ENCODE measurements around the gene CA10.

The CA10 gene

DNA sequence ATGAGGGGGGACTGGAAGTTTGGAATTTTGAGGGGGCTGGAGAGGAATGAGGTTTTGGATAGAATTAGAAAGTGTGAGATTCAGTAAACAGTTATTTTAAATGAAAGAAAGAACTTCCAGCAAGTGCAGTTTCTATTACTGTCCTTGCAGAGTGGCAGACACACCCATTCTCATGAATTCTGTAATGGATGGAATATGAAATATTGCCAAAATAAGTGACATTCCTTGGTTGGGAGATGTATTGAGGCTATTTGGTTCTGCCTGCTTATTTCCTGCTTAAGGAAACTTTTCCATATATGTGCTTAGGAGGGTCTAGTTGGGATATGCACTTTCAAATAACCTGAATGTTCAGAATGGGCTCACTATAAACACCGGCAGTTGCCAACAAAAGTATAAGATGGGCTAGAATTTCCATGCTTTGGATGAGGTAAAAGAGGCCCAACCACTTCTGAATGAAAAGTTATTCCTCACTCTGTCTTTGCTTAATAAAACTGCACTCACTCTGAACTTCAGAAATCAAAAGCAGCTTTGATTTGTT is 434.4 kb downstream of the CA10 start:
- DNase-seq (ENCODE audit: low read depth), result no peak

DNA sequence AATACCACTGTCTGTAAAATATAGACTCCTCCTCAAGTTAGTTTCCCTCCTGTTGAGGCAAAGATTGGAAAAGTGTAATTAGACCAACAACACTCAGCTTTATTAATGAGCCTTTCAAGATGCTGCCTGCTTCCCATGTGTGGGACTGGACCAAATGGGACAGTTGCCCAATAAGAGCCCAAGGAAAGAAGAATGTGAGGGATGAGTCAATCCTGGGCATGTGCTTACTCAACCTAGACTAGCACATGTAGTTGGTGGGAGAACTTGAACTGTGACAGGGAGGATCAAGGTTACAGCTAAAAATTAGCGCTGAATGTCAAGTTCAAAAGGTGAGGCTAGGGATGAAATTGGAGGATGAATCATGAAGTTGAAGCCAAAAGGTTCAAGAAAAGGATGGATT is 435.5 kb downstream of the CA10 start:
- DNase-seq (ENCODE audit: low read depth), result no peak

DNA sequence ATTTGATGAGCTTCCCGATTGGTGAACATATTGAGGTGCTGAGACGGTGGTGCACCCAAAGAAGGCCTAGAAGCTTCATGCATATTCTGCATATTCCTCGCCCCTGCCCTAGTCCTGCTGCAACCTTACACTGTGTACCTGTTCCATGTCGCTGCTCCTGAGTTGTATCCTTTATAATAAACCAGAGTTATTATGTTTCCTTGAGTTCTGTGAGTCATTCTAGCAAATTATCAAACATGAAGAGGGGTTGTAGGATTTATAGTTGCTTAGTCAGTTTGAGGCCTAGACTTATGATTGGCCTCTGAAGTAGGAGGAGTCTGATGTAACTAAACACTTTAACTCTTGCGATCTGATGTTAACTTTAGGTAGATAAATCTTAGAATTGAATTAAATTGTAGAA is 436.8 kb downstream of the CA10 start:
- no peak for DNase-seq (ENCODE audit: low read depth)

DNA sequence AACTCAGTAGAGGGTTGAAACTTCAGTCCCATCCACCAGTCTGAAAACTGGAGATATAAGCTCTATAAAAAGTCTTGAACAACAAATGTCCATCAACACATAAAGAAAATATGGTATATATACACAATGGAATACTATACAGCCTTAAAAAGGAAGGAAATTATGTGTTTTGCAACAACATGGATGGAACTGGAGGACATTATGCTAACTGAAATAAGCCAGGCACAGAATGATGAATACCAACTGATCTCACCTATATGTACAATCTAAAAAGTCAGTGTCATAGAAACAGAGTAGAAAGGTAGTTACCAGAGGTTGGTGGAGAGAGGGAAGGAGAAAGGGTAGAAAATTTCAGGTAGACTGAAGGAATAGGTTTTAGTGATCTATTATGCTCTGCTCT is 438.1 kb downstream of the CA10 start:
- DNase-seq (ENCODE audit: low read depth), result no peak

DNA sequence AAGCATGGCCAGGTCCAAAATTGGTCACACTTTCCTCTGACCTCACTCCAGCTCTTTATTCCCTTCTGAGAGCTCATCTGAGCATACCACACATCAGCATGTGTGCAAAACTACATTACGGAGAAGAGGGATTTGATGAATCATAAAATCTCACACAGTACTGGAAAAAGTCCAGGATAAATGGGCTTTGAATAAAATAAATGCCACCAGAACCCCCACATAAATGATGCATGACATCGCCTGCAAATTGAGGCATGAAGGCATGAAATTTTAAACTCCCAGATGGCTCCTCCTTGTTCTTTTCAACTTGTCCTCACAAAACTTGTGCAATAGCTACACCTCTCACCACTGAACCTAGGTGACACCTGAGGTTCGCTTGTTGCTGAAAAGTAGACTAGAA is 439.5 kb downstream of the CA10 start:
- no peak for DNase-seq (ENCODE audit: low read depth)

DNA sequence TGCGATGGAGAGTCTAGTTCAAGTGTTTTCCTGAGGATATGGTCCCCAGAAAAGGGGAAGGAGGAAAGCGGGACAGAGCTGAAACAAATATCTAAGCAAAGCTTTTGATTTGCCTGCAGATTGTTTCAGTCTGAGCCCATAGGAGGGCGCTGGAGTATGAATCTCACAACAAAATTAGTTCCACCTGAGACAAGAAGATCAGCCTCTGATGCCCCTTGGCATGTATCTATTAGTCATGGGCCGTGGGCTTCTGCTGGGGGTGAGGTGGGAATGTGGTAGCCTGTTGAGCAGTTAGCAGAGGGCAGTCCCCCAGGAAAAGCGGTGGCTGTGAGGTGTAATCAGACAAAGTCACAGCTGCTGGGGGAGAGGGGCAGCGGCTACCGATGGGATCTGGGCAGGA is 446.9 kb downstream of the CA10 start:
- no peak for DNase-seq (ENCODE audit: low read depth)

DNA sequence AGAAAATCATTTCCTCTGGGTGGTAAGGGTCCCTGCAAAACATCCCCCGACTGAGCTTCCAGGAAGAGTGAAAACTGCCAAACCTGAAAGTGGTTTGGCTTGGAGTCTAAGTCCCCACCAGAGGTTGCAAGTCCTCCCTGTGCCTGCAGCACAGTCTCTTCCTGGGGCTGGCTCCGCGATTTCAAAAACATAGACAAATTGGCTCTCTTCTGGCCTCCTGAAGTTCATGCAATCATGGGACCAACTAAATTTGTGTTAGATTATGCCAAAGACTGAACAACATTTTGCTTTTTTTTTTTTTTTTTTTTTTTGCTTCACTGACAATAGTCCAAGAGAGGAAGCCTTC is 447.9 kb downstream of the CA10 start:
- no peak for DNase-seq (ENCODE audit: low read depth)

DNA sequence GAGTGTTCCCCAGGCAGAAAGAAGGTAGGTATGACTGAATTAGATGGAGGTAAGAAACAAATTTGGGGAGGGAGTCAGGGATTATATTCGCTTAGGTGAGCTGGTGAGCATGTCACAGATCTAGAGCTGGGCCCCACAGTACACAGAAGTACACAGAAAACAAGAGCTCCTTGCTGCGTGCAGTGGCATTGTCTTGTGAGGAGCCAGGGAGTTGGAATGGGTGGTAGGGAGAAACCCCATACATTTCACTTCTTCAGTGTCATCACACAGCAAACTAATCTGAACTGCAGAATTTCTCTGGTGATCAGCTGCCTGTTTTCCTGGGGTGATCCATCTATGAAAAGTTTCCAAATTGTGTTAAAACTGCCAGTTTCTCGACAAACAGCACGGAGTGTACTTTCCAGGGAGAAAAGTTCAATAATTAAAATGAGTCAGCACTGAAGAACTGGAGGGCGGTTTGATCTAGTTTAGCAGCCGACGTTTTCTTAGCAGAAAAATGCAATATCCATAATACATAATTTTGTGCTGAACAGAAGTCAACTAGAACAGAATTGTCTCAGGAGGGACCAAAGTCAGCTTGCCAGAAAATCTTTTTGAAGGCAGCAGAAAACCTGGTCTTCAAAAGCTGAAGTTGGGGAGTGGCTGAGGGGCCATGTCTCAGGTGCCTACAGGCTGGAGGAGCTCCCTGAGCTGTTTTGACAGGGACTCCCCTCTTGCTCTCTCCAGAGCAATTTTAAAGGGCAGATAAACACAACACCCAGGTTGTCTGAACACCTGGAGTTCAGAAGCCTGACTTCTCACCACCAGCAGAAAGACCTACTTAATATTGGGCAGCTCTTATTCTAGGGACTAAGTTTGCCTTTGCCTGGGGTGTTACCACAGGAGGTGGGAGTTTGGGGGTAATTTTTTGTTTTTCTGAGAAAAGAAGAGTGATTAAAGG is 448.6 kb downstream of the CA10 start:
- DNase-seq (ENCODE audit: low read depth), result no peak

DNA sequence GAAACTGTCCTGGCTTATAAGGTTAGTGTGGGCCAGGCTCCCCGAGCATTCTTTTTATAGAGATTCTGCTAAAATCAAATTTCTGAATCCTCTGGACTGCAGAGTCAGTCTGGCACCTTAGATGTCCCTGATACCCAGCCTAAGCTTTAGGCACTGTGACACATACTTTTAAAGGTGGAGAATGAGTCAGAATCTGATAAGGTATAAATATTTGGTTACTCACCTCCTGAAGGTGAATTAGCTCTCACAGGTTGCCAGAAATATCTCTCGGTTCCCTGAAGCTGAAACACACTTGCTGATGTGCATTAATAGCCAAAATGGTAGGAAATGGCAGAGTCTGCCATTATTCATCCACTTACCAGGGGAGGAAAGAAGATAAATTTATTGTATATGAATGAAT is 451.3 kb downstream of the CA10 start:
- no peak for DNase-seq (ENCODE audit: low read depth)

DNA sequence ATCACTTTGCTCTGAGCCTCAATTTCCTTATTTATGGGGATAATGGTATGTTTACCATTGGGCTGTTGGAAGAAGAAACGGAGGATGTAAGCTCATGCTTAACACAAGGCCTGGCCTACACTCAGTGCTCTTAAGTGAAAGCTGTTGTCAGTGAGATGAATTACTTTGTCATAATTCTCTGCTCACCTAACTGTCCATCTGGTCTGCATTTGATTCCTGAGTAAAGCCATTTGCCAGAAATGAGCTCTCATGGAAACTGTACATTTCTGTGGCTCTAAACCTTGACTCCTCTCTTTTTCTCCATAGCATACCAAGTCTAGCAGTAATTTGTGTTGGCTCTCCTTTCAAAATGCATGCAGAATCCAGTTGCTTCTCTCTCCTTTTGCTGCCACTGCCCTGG is 452.4 kb downstream of the CA10 start:
- no peak for DNase-seq (ENCODE audit: low read depth)

DNA sequence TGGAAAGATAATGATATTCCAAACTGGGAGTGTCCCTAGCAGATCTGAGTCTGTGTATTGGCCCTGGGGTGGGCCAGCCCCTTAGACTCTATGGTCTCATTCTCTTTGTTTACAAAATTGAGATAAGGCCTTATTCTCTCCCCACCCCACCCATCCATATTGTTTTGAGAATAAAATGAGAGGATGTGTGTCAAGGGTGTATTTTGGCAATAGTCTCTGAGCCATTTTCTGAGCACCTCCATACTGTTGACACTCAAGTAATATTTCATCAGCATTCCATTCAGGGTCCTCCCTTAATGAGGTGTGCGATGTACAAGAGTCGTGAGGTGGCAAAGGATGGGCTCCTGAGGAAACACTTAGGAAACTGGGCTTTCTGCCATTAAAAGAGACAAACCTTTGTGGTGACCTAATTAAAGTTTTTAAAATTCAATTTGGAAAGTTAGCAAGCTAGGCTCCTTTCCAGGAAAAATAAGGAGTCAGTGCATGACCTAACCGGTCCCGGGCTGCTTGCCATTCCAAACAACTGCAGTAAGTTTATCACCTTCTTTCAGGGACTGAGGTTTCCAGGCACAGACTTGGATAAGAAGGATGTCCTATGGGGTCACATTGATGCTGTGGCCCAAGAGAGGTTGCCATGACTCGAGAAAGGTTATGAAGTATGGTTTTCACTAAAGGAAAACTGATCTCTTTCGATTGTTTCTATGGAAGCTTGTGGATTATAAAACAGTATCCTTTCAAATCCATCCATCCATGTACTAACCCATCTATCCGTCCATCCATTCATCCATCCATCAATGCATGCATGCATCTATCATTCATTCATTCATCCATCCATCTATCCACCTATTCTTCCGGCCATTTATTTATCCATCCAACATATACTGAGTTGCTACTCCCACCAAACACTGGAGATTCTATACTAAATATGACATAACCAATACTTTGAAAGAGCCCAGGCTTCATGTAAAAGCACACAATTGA is 454.9 kb downstream of the CA10 start:
- DNase-seq (ENCODE audit: low read depth), result no peak

GRCh38 chr17:51702963-51703360 is 455.6 kb downstream of the CA10 start:
- no peak for DNase-seq (ENCODE audit: low read depth)

DNA sequence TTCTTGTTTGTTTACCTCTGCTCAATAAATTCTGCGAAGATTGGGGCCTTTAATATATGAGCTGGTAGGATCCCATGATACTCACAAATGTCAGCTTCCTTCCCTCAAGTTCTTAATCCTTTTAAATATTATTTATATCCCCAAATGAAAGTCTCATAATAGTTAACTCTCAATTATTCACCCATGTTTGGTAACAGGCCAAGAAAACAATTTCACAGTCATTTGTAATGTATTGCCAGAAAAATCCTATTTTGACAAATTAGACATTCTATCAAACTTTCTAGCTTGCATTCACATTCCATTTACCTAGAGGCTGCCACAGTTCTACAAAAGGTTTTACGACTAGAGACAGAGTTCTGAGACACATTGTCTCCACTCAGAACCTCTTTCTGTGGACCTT is 457.0 kb downstream of the CA10 start:
- no peak for DNase-seq (ENCODE audit: low read depth)

GRCh38 chr17:51700011-51700760 is 458.3 kb downstream of the CA10 start:
- no peak for DNase-seq (ENCODE audit: low read depth)

GRCh38 chr17:51699303-51699702 is 459.2 kb downstream of the CA10 start:
- no peak for DNase-seq (ENCODE audit: low read depth)

- DNase-seq (ENCODE audit: low read depth), result no peak
These were observed 465.6 kb downstream of the CA10 start for GRCh38 chr17:51692917-51693316.

DNA sequence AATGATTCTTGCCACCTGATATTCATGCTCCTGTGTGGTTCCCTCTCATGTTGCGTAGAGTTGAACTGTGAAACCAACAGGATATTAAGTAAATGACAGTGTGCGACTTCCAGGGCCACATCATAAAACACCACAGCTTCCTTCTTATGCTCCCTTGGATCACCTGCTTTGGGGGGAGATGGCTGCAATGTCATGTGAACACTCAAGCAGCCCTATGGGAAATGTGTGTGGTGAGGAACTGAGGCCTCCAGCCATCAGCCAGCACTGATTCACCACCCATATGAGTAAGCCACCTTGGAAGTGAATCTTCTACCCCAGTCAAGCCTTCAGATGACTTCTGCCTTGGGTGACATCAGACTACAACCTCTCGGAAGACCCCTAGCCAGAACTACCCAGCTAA is 470.6 kb downstream of the CA10 start:
- DNase-seq (ENCODE audit: low read depth), result no peak

DNA sequence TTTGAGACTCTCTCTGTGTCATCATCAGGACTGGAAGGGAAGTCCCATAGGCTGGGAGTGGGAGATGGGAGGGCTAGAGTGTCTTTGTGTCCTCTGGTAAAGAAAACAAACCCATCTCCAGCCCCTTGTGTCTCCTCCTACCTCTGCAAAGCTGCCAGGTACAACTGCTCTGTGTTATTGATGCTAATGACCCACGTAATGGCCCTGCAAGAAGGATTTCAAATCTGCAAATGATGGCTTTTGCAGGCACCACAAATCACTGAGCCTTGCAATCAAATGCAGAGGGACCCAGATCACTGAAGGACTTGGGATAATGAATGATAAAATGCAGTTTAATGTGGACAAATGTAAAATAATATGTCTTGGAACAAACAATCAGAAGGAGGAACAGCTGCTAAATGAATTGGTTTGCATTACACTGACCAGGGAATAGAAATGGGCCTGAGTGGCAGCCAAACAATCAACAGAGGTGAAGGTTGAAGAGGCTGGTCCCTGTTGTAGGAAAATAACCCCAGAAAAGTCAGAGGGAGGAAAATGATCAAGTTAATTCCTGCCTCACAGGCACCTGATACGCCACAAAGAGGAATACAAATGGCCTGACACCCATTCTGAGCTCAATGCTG is 473.1 kb downstream of the CA10 start:
- DNase-seq (ENCODE audit: low read depth), result no peak

GRCh38 chr17:51684214-51684613 is 474.3 kb downstream of the CA10 start:
- DNase-seq (ENCODE audit: low read depth), result no peak

GRCh38 chr17:51683291-51683690 is 475.2 kb downstream of the CA10 start:
- no peak for DNase-seq (ENCODE audit: low read depth)

DNA sequence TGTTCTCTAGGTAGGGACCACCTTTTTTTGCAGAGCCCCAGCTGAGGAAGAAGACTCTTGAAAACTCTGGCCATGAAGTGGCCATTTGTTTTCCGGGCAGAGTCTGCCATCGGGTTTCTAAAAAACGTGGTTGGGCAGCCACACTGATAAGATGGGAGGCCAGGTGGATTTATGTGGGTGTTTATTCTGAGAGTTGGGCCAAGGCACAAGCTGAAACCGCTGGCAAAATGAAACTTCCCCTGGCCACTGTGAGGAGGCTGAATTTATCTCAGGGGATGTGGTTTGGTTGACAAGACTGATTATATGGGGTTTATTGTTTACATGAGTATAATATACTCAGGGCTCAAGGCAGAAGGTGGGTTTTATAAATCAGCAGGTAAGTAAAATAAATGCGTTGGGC is 476.4 kb downstream of the CA10 start:
- DNase-seq (ENCODE audit: low read depth), result no peak

DNA sequence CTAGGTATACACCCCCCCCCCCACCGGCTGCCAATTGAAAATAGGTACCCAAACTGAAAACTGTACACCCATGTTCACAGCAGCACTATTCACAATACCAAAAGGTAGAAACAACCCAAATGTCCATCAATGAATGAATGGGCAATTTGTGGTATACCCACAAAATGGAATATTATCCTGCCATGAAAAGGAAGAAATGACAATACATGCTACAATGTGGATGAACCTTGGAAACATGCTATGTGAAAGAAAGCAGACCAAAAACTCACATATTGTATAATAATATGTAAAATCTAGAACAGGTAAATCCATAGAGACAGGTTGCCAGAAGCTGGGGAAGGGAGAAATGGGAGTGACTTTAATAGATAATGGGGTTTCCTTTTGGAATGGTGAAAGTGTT is 480.6 kb downstream of the CA10 start:
- DNase-seq (ENCODE audit: low read depth), result no peak
